ENCODE measurements around the gene CUL4A.

CUL4A gene

DNA sequence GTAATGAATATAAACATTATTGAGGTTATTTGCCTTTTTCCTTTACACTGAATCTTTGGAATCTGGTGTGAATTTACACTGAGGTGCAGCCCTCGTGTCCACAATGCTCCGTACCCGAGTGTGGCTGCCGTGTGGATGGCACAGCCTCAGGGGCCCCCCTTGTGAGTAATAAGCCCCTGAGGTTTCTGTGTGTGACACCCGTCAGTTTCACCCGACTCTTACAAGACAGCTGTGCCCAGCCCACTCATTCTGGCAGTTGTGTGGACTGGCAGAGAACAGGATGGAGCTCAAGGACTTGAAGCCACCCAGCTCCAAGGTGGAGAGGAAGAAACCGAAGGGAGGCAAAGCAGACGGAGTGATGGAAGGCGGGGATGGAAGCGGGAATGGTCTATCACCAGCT is 43.1 kb upstream of the CUL4A start:
- TF ChIP-seq, protein P1, sequence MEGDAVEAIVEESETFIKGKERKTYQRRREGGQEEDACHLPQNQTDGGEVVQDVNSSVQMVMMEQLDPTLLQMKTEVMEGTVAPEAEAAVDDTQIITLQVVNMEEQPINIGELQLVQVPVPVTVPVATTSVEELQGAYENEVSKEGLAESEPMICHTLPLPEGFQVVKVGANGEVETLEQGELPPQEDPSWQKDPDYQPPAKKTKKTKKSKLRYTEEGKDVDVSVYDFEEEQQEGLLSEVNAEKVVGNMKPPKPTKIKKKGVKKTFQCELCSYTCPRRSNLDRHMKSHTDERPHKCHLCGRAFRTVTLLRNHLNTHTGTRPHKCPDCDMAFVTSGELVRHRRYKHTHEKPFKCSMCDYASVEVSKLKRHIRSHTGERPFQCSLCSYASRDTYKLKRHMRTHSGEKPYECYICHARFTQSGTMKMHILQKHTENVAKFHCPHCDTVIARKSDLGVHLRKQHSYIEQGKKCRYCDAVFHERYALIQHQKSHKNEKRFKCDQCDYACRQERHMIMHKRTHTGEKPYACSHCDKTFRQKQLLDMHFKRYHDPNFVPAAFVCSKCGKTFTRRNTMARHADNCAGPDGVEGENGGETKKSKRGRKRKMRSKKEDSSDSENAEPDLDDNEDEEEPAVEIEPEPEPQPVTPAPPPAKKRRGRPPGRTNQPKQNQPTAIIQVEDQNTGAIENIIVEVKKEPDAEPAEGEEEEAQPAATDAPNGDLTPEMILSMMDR (IDR thresholded peaks at IDR 0.05; ENCODE audit: borderline replicate concordance, insufficient read depth, low read depth, low read length): no peak
- H3K4me3 ChIP-seq (ENCODE audit: low read depth, low read length): no peak overlapping the region

DNA sequence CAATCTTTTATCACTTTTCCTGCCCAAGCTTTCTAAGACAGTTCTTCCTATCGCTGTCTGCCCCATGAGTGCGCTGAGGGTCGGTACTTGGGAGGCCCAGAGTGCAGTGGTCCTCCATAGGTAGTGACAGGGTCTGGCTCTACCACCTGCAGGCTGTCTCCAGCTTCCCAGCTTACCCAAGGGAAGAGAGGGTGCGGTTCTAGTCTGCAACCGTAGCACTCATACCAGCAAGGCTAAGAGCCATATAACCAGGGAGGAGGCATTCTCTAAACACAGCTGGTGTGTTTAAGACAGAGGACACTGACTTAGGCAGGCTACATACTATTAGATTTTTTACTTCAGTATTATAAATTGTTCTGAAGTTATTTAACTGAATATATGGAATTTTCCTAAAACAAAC is 42.7 kb upstream of the CUL4A start:
- no peak overlapping the region for H3K4me3 ChIP-seq (ENCODE audit: low read depth, low read length)
- TF ChIP-seq, protein P1 (IDR thresholded peaks at IDR 0.05; ENCODE audit: borderline replicate concordance, insufficient read depth, low read depth, low read length): no peak

DNA sequence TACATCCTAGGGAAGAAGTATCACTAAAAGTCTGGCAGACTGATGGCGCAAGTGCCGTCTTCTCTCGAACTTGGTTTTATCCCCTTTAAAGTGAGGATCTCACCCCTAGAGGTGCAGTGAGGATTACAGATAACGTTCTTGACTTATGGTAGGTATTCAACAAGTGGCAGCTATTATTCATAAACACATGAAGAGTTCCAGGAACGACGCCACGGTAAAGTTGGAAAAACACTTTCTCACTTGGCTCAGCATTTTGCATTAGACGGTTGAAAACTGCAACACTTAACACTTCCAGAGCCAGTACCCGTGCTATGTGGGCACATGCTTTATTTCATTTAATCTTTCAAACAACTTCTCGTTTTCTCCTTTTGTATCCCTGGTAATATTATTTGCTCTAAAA is 42.3 kb upstream of the CUL4A start:
- TF ChIP-seq, protein P1 (IDR thresholded peaks at IDR 0.05; ENCODE audit: borderline replicate concordance, insufficient read depth, low read depth, low read length): no peak

DNA sequence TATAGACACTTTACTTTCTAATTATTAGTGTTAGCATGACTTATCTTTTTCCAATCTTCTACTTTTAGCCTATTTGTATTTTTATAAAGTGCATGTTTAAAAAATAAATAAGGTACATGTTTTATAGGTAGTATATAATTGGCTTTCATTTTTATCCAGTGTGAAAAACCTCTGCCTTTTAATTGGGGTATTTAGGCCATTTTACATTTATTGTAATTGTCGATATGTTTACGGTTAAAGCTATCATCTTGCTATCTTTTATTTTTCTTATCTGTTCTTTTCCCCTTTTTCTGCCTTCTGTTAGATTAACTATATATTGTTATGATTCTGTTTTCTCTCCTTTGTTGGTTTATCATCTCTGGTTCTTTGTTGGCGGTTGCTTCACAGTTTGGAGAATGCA is 41.8 kb upstream of the CUL4A start:
- TF ChIP-seq, protein P1 (IDR thresholded peaks at IDR 0.05; ENCODE audit: borderline replicate concordance, insufficient read depth, low read depth, low read length): no peak
- H3K4me3 ChIP-seq (ENCODE audit: low read depth, low read length): no peak overlapping the region

More for the DNA sequence above, 42.3 kb upstream of the CUL4A start:
- no peak overlapping the region for H3K4me3 ChIP-seq (ENCODE audit: low read depth, low read length)

DNA sequence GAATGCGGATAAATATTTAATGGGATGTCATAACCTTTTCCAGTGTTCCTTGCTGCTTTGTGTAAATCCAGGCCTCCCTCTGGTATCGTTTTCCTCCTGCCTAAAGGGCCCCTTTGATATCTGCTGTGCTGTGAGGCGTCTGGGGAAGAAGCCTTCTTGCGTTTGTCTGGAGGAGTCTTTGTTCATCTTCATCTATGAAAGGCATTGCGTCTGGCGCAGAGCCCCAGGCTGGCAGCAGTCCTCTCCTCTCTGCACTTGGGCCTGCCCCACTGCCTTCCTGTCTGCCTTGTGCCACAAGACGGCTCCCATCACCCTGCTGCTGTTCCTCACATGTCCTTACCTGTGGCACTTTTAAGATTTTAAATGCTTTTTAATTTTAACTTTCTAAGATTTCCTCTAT is 41.2 kb upstream of the CUL4A start:
- no peak overlapping the region for H3K4me3 ChIP-seq (ENCODE audit: low read depth, low read length)
- TF ChIP-seq, protein P1 (IDR thresholded peaks at IDR 0.05; ENCODE audit: borderline replicate concordance, insufficient read depth, low read depth, low read length): no peak

DNA sequence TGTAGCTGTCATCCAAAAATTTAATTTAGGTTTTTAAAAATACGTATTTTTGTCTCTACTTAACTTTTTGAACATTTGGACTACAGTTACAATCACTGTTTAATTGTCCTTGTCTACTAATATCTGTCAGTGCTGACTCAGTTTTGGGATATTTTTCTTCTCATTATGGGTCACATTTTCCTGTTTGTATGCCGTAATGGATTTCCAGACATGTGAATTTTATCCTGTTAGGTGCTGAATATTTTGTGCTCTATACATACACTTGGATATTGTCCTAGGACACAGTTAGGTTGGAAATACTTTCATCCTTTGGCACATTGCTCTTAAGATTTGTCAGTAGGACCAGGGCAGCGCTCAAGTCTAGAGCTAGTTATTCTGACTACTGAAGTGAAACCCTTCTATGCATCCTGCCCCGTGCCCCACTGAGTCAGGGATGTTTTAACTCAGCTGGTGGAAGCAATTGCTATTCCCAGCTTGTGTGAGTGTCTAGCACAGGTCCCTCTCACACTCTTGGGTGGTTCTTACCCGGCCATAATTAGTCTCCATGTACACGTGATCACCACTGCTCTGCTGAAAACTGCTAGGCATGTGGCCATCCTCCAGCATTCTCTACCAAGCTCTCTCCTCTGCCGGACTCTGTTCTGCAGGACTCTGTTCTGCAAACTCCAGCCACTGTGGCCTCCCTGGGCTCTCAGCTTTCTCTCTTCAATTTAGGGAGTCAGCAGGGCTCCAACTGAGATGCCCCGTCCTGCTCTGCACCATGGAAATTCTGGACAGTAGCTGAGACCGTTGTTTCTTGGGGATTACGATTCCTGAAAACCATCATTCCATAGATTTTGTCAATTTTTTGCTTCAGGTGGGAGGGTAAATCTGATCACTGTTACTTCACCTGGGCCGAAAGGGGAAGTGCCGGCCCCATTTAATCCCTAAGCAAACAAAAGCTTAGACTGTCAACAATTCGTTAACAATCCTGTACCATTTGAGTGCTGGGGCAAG is 39.8 kb upstream of the CUL4A start:
- TF ChIP-seq, protein P1 (IDR thresholded peaks at IDR 0.05; ENCODE audit: borderline replicate concordance, insufficient read depth, low read depth, low read length): no peak
- H3K4me3 ChIP-seq (ENCODE audit: low read depth, low read length): no peak overlapping the region

DNA sequence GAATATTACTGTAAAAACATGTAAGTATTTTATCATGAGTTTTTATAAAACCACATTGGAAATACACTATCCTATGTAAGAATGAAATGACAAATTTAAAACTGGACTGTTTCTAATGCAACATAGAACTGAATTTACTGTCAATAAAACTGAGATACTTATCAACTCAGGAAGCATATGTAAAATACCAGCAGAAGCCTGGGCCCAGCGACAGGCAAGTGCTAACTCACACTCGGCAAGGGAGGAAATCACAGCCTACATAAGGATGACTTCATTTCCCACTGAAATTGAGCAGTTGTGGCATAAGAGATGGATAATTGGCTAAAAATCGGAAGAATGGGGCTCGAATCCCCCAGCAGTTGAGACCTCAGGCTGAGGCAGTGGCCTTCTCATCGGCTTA is 38.9 kb upstream of the CUL4A start:
- no peak overlapping the region for H3K4me3 ChIP-seq (ENCODE audit: low read depth, low read length)
- TF ChIP-seq, protein P1 (IDR thresholded peaks at IDR 0.05; ENCODE audit: borderline replicate concordance, insufficient read depth, low read depth, low read length): no peak

Measured in GM12875 (cell line).